GM19438 (cell line): ENCODE measurements around the gene GLP2R.
"Not testable (repeated sequence)": the region's sequence is repeated elsewhere in the genome, so short reads cannot be mapped to it uniquely, and the experiment has no call there.

Experiments used
- ATAC-seq: cut with Tn5 transposase; IDR thresholded peaks from one replicate; pipeline ENCODE4 v1.9.1; 2021; ENCODE audit warnings: low read depth; ENCODE audit not compliant: unreplicated experiment

Gene GLP2R

GRCh38 chr17:9825641-9826150, at the start of gene GLP2R:
Gene GLP2R (plus strand): TSS chr17:9825924. CDS start chr17:9826064, 140 bp downstream.
- no peak for ATAC-seq

- no peak for ATAC-seq
These were observed 48.8 kb upstream of the GLP2R start for GRCh38 chr17:9776911-9777310.

- ATAC-seq, result no peak
These were observed 45.2 kb upstream of the GLP2R start for GRCh38 chr17:9780552-9780951.

GRCh38 chr17:9783050-9783449, 42.7 kb upstream of the GLP2R start:
- ATAC-seq, result no peak

- ATAC-seq, result not testable (repeated sequence)
These were observed 42.3 kb upstream of the GLP2R start for GRCh38 chr17:9783465-9783864.

GRCh38 chr17:9784544-9784943, 41.2 kb upstream of the GLP2R start:
- ATAC-seq, result no peak

- ATAC-seq, result no peak
These were observed 37.1 kb upstream of the GLP2R start for GRCh38 chr17:9788601-9789000.

GRCh38 chr17:9790316-9790715, 35.4 kb upstream of the GLP2R start:
- ATAC-seq, result no peak

- ATAC-seq, result no peak
These were observed 34.5 kb upstream of the GLP2R start, which contains the start of gene DHRS7C for GRCh38 chr17:9790889-9791876. Gene DHRS7C (minus strand): TSS chr17:9791592. CDS start chr17:9791284, 308 bp downstream.

GRCh38 chr17:9792181-9792840, 33.4 kb upstream of the GLP2R start:
- no peak for ATAC-seq

GRCh38 chr17:9798008-9798407, 27.7 kb upstream of the GLP2R start:
- no peak for ATAC-seq

GRCh38 chr17:9798724-9799123, 27.0 kb upstream of the GLP2R start:
- no peak for ATAC-seq

GRCh38 chr17:9801505-9801904, 24.2 kb upstream of the GLP2R start:
- no peak for ATAC-seq

GRCh38 chr17:9802294-9802693, 23.4 kb upstream of the GLP2R start:
- ATAC-seq, result no peak

GRCh38 chr17:9802697-9803096, 23.0 kb upstream of the GLP2R start:
- no peak for ATAC-seq

GRCh38 chr17:9805769-9806168, 20.0 kb upstream of the GLP2R start:
- no peak for ATAC-seq

- no peak for ATAC-seq
These were observed 19.0 kb upstream of the GLP2R start for GRCh38 chr17:9806699-9807098.

- no peak for ATAC-seq
These were observed 16.3 kb upstream of the GLP2R start for GRCh38 chr17:9809409-9809808.

GRCh38 chr17:9810100-9810949, 15.4 kb upstream of the GLP2R start:
- no peak for ATAC-seq

GRCh38 chr17:9811086-9811485, 14.6 kb upstream of the GLP2R start:
- no peak for ATAC-seq
